ENCODE measurements around the gene SIRT2. TPM values are rescaled to one million over a fixed set of nuclear protein-coding genes. Genes with fewer than 3 reads are reported as not detected.
A peak's percentile ranks its signal among the peaks of the same experiment; 100 is the strongest.

SIRT2 gene
- total and polyA plus RNA-seq, 2 of the 13 experiments (the other 11 are each of a cell fraction or from before 2014, with no cell fraction given) = 22.3 to 26.1 TPM

DNA sequence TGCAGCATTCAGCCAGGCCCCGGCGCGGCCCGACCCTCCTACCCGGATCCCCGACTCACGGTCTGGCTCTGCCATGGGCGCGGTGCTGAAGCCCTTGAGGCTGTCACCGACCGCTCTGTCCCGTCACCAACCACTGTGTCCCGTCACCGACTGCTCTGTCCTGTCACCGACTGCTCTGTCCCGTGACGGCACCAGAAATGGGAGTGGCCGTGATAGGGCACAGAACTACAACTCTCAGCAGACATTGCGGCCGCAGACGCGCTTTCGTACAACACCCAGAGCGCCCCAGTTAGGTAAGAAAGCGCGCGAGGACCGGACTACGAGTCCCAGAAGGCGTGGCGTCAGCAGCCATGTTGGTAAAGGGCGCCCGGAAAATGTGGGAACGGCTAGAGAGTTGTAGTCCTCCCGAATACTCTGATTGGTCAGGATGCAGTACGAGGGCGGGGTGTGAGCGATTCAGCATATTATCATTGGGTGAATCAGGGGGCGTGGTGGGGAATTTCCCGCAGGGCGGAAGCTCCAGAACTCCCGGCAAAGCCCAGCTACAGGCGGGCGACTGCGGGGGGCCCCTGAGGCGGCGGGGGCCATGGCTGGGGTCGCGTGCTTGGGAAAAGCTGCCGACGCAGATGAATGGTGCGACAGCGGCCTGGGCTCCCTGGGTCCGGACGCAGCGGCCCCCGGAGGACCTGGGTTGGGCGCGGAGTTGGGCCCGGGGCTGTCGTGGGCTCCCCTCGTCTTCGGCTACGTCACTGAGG lies at the start of gene SIRT2, which contains the start of gene NFKBIB (continued):
- TF ChIP-seq ARHGAP35 (CRISPR knock-in tag; IDR thresholded peaks at IDR 0.05; ENCODE audit: borderline replicate concordance) (no peak), FOXK2 (IDR thresholded peaks at IDR 0.05) (peak; percentile 30; the same call in 1 of the 2 replicates), RFX1 (IDR thresholded peaks at IDR 0.05) (no peak), MAFF (IDR thresholded peaks at IDR 0.05; ENCODE audit: low read depth, low read length) (peak; percentile 31; the same call in 1 of the 2 replicates), ZNF350 (CRISPR knock-in tag; IDR thresholded peaks at IDR 0.05; ENCODE audit: borderline replicate concordance, low read depth) (peak; percentile 82), ATF7-NPFF (CRISPR knock-in tag; IDR thresholded peaks at IDR 0.05; ENCODE audit: low read depth) (no peak; the same call in 1 of the 2 replicates), ZSCAN21 (CRISPR knock-in tag; IDR thresholded peaks at IDR 0.05; ENCODE audit: borderline replicate concordance) (peak; percentile 80; the same call in 1 of the 2 replicates), ZNF34 (CRISPR knock-in tag; IDR thresholded peaks at IDR 0.05; ENCODE audit: borderline replicate concordance) (0 out of 2 replicates have a peak, but pooled peaks have one; percentile 10), CREM (IDR thresholded peaks at IDR 0.05) (peak; percentile 99), CREM (CRISPR knock-in tag; IDR thresholded peaks at IDR 0.05) (no peak), MXD4 (CRISPR knock-in tag; IDR thresholded peaks at IDR 0.05) (peak; percentile 71), ZNF329 (CRISPR knock-in tag; IDR thresholded peaks at IDR 0.05; ENCODE audit: low read depth) (0 out of 2 replicates have a peak, but pooled peaks have one; percentile 69), MIER2 (CRISPR knock-in tag; IDR thresholded peaks at IDR 0.05) (peak; percentile 32; the same call in 1 of the 2 replicates), RXRB (CRISPR knock-in tag; IDR thresholded peaks at IDR 0.05; ENCODE audit: borderline replicate concordance) (peak; percentile 69; the same call in 1 of the 2 replicates), ZNF367 (CRISPR knock-in tag; IDR thresholded peaks at IDR 0.05; ENCODE audit: borderline replicate concordance) (0 out of 2 replicates have a peak, but pooled peaks have one; percentile 20), FOXJ3 (CRISPR knock-in tag; IDR thresholded peaks at IDR 0.05; ENCODE audit: borderline replicate concordance) (peak; percentile 24; the same call in 1 of the 2 replicates), RBM39 (IDR thresholded peaks at IDR 0.05; ENCODE audit: low read depth, low read length, poor library complexity, severe bottlenecking) (peak; percentile 53)
- TF ChIP-seq, protein P1, sequence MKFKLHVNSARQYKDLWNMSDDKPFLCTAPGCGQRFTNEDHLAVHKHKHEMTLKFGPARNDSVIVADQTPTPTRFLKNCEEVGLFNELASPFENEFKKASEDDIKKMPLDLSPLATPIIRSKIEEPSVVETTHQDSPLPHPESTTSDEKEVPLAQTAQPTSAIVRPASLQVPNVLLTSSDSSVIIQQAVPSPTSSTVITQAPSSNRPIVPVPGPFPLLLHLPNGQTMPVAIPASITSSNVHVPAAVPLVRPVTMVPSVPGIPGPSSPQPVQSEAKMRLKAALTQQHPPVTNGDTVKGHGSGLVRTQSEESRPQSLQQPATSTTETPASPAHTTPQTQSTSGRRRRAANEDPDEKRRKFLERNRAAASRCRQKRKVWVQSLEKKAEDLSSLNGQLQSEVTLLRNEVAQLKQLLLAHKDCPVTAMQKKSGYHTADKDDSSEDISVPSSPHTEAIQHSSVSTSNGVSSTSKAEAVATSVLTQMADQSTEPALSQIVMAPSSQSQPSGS (CRISPR knock-in tag; IDR thresholded peaks at IDR 0.05) = peak; percentile 40; the same call in 1 of the 2 replicates
- TF ChIP-seq, protein P2, sequence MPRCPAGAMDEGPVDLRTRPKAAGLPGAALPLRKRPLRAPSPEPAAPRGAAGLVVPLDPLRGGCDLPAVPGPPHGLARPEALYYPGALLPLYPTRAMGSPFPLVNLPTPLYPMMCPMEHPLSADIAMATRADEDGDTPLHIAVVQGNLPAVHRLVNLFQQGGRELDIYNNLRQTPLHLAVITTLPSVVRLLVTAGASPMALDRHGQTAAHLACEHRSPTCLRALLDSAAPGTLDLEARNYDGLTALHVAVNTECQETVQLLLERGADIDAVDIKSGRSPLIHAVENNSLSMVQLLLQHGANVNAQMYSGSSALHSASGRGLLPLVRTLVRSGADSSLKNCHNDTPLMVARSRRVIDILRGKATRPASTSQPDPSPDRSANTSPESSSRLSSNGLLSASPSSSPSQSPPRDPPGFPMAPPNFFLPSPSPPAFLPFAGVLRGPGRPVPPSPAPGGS (CRISPR knock-in tag; IDR thresholded peaks at IDR 0.05) = no peak
- TF ChIP-seq, protein P3, sequence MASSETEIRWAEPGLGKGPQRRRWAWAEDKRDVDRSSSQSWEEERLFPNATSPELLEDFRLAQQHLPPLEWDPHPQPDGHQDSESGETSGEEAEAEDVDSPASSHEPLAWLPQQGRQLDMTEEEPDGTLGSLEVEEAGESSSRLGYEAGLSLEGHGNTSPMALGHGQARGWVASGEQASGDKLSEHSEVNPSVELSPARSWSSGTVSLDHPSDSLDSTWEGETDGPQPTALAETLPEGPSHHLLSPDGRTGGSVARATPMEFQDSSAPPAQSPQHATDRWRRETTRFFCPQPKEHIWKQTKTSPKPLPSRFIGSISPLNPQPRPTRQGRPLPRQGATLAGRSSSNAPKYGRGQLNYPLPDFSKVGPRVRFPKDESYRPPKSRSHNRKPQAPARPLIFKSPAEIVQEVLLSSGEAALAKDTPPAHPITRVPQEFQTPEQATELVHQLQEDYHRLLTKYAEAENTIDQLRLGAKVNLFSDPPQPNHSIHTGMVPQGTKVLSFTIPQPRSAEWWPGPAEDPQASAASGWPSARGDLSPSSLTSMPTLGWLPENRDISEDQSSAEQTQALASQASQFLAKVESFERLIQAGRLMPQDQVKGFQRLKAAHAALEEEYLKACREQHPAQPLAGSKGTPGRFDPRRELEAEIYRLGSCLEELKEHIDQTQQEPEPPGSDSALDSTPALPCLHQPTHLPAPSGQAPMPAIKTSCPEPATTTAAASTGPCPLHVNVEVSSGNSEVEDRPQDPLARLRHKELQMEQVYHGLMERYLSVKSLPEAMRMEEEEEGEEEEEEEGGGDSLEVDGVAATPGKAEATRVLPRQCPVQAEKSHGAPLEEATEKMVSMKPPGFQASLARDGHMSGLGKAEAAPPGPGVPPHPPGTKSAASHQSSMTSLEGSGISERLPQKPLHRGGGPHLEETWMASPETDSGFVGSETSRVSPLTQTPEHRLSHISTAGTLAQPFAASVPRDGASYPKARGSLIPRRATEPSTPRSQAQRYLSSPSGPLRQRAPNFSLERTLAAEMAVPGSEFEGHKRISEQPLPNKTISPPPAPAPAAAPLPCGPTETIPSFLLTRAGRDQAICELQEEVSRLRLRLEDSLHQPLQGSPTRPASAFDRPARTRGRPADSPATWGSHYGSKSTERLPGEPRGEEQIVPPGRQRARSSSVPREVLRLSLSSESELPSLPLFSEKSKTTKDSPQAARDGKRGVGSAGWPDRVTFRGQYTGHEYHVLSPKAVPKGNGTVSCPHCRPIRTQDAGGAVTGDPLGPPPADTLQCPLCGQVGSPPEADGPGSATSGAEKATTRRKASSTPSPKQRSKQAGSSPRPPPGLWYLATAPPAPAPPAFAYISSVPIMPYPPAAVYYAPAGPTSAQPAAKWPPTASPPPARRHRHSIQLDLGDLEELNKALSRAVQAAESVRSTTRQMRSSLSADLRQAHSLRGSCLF (CRISPR knock-in tag; IDR thresholded peaks at IDR 0.05; ENCODE audit: borderline replicate concordance) = 0 out of 2 replicates have a peak, but pooled peaks have one; percentile 37
- TF ChIP-seq, protein P4, sequence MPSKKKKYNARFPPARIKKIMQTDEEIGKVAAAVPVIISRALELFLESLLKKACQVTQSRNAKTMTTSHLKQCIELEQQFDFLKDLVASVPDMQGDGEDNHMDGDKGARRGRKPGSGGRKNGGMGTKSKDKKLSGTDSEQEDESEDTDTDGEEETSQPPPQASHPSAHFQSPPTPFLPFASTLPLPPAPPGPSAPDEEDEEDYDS (CRISPR knock-in tag; IDR thresholded peaks at IDR 0.05) = peak; percentile 56; the same call in 1 of the 2 replicates

All from HepG2 (cell line).